A673 (cell line): ENCODE results near the gene ZER1. TPM values are rescaled to one million over a fixed set of nuclear protein-coding genes. Genes with fewer than 3 reads are reported as not detected.
A peak's percentile ranks its signal among the peaks of the same experiment; 100 is the strongest.

Source experiments
- BruUV-seq: library from RNA; stranded (reverse); fragments of 400-500 nt; replicated peaks from 2 replicates; lab custom pipeline; 2021; lab: Mats Ljungman, UMichigan
- CTCF ChIA-PET: fragments of 300-600 bp; sonication (Branson Sonifier 250); formaldehyde crosslinking; loops from one replicate; lab custom pipeline; 2022; ENCODE audit warnings: antibody characterized with exemption; lab: Charles Lee
- POLR2A ChIA-PET: fragments of 300-600 bp; sonication (Branson Sonifier 250); formaldehyde crosslinking; loops from one replicate; lab custom pipeline; 2022; ENCODE audit warnings: antibody characterized with exemption; ENCODE audit not compliant: low non-redundant PET; lab: Charles Lee
- DNase-seq: peaks from one replicate; pipeline ENCODE4 v3.0.0-alpha.2; 2015; ENCODE audit warnings: low spot score
- H3K27ac ChIP-seq: fragments of 200-600 bp; sonication (generic); 2 replicates; pipeline ENCODE4 v1.5.1; 2016; ENCODE audit warnings: mixed run types, low read depth, mild to moderate bottlenecking, mixed read lengths, antibody characterized with exemption, low read length; ENCODE audit not compliant: poor library complexity, severe bottlenecking
- H3K27me3 ChIP-seq: fragments of 200-600 bp; sonication (generic); replicated peaks from 2 replicates; pipeline ENCODE4 v1.6.1; 2017; ENCODE audit warnings: mixed run types, low read depth, mild to moderate bottlenecking, mixed read lengths, antibody characterized with exemption, low read length; ENCODE audit not compliant: insufficient read depth, poor library complexity
- H3K36me3 ChIP-seq: fragments of 200-600 bp; sonication (generic); 2 replicates; pipeline ENCODE4 v1.6.1; 2016; ENCODE audit warnings: mixed run types, mild to moderate bottlenecking, mixed read lengths, antibody characterized with exemption, low read length; ENCODE audit not compliant: insufficient read depth, poor library complexity, severe bottlenecking
- H3K4me1 ChIP-seq: fragments of 200-600 bp; sonication (generic); 2 replicates; pipeline ENCODE4 v1.6.1; 2017; ENCODE audit warnings: mixed run types, mild to moderate bottlenecking, mixed read lengths, antibody characterized with exemption, low read length; ENCODE audit not compliant: insufficient read depth, poor library complexity, severe bottlenecking
- H3K4me3 ChIP-seq: fragments of 200-600 bp; sonication (generic); 2 replicates; pipeline ENCODE4 v1.5.1; 2016; ENCODE audit warnings: low read depth, mixed run types, mild to moderate bottlenecking, mixed read lengths, low read length; ENCODE audit not compliant: poor library complexity, severe bottlenecking
- H3K9me3 ChIP-seq: fragments of 200-600 bp; sonication (generic); 2 replicates; pipeline ENCODE4 v1.6.1; 2016; ENCODE audit warnings: mixed run types, low read depth, mild to moderate bottlenecking, mixed read lengths, antibody characterized with exemption, low read length; ENCODE audit not compliant: poor library complexity, severe bottlenecking
- CTCF ChIP-seq: fragments of 300-800, 200-600 bp; sonication (generic); conservative IDR thresholded peaks from 2 replicates; pipeline ENCODE4 v1.5.1; 2017; ENCODE audit warnings: low read depth, mild to moderate bottlenecking, antibody characterized with exemption, low read length, moderate library complexity, mixed read lengths
- EZH2 ChIP-seq: fragments of 200-600 bp; sonication (generic); IDR thresholded peaks from 2 replicates; pipeline ENCODE4 v1.6.1; 2017; ENCODE audit warnings: borderline replicate concordance, low read depth, mild to moderate bottlenecking, mixed read lengths, antibody characterized with exemption, low read length; ENCODE audit not compliant: poor library complexity, severe bottlenecking
- intact Hi-C: fragments of 100-400 bp; cut with micrococcal nuclease; formaldehyde crosslinking; loops from one replicate; pipeline ENCODE4 v1.10.0; 2022; ENCODE audit not compliant: unreplicated experiment
- total RNA-seq: library from RNA; stranded (reverse); gene quantifications from 2 replicates; pipeline ENCODE4 v1.2.3, GENCODE V29; 2021

ZER1 gene
- total RNA-seq, 1 experiment from 2014 or later = 12.9 TPM

GRCh38 chr9:128729766-128730517 lies 41.8 kb downstream of the ZER1 start:
- BruUV-seq = no TSS peak
- POLR2A ChIA-PET = no interaction called here
- Histone ChIP-seq H3K36me3 (no peaks in the 10 kb centered on the region), H3K4me3 (no peak overlapping the region), H3K4me1 (peaks cover 22% of the 10 kb centered on the region), H3K27ac (peak overlapping the region; percentile 16), H3K27me3 (no peaks in the 10 kb centered on the region), H3K9me3 (no peaks in the 10 kb centered on the region)
- CTCF ChIA-PET = no interaction called here
- intact Hi-C loops = loop anchor here (5.0 kb wide), 1 partner anchor 197 kb away; no protein-coding TSS in a partner anchor
- no peak for DNase-seq
- no peak for TF ChIP-seq CTCF
- no peak for TF ChIP-seq EZH2

- DNase-seq = no peak
- POLR2A ChIA-PET = no interaction called here
- Histone ChIP-seq H3K4me3 (no peak overlapping the region), H3K27me3 (no peaks in the 10 kb centered on the region), H3K9me3 (no peaks in the 10 kb centered on the region), H3K27ac (no peak overlapping the region), H3K36me3 (no peaks in the 10 kb centered on the region), H3K4me1 (peaks cover 29% of the 10 kb centered on the region)
- TF ChIP-seq CTCF (no peak), EZH2 (no peak)
- CTCF ChIA-PET = no interaction called here
- intact Hi-C loops = no loop called here
- BruUV-seq = no TSS peak
Observed at GRCh38 chr9:128729302-128729701, 42.4 kb downstream of the ZER1 start.

GRCh38 chr9:128728298-128728697 lies 43.4 kb downstream of the ZER1 start:
- Histone ChIP-seq H3K27me3 (no peaks in the 10 kb centered on the region), H3K36me3 (no peaks in the 10 kb centered on the region), H3K27ac (no peak overlapping the region), H3K4me1 (peaks cover 29% of the 10 kb centered on the region), H3K4me3 (no peak overlapping the region), H3K9me3 (no peaks in the 10 kb centered on the region)
- POLR2A ChIA-PET = interaction anchor here (0.5 kb wide), 1 partner anchor 49 kb away, joined by 3 read pairs; no protein-coding TSS in a partner anchor
- intact Hi-C loops = no loop called here
- DNase-seq = no peak
- CTCF ChIA-PET = interaction anchor here (0.5 to 0.6 kb wide), 2 partner anchors 19 to 151 kb away, joined by 3 to 4 read pairs; no protein-coding TSS in a partner anchor
- TF ChIP-seq CTCF (no peak), EZH2 (no peak)
- no TSS peak for BruUV-seq
